K562 (cell line): ENCODE results near the gene NXF1. TPM values are rescaled to one million over a fixed set of nuclear protein-coding genes. Genes with fewer than 3 reads are reported as not detected.

Experiments
- C11orf30 ChIP-seq: fragments of 450-650 bp; IDR thresholded peaks from 2 replicates; pipeline ENCODE4 v1.6.1; 2016; ENCODE audit warnings: low read depth, mild to moderate bottlenecking
- CBX5 ChIP-seq: IDR thresholded peaks from 2 replicates; pipeline ENCODE4 v1.6.1; 2014; ENCODE audit warnings: low read depth, borderline replicate concordance
- CCAR2 ChIP-seq: fragments of 200-400 bp; formaldehyde crosslinking; IDR thresholded peaks from 2 replicates; pipeline ENCODE4 v1.6.1; 2017; ENCODE audit warnings: mild to moderate bottlenecking, low read depth, low read length
- CCNT2 ChIP-seq: IDR thresholded peaks from 2 replicates; pipeline ENCODE4 v1.6.1; 2011; ENCODE audit warnings: borderline replicate concordance, low read depth, mild to moderate bottlenecking, moderate library complexity, mixed read lengths, low read length; ENCODE audit not compliant: insufficient read length; ENCODE audit errors: extremely low read depth
- ETS1 ChIP-seq: conservative IDR thresholded peaks from 2 replicates; pipeline ENCODE4 v1.6.1; 2011; ENCODE audit warnings: low read depth, mild to moderate bottlenecking, low read length; ENCODE audit not compliant: control insufficient read depth
- LEF1 ChIP-seq: fragments of 450-650 bp; IDR thresholded peaks from 2 replicates; pipeline ENCODE4 v1.6.1; 2016; ENCODE audit warnings: mild to moderate bottlenecking
- MAFG ChIP-seq: fragments of 450-650 bp; conservative IDR thresholded peaks from 2 replicates; pipeline ENCODE4 v1.6.1; 2016; ENCODE audit warnings: missing genetic modification characterization, missing compliant biosample characterization
- MITF ChIP-seq: IDR thresholded peaks from 2 replicates; pipeline ENCODE4 v1.6.1; 2014; ENCODE audit warnings: antibody characterized with exemption
- SMC3 ChIP-seq: conservative IDR thresholded peaks from 2 replicates; pipeline ENCODE4 v1.6.1; 2011; ENCODE audit warnings: low read depth, low read length, improper control_type of control experiment; ENCODE audit not compliant: insufficient read depth
- SRSF1 ChIP-seq: fragments of 200-400 bp; formaldehyde crosslinking; IDR thresholded peaks from 2 replicates; pipeline ENCODE4 v1.6.1; 2017; ENCODE audit warnings: mild to moderate bottlenecking, low read depth, low read length, moderate library complexity
- TBL1XR1 ChIP-seq, 2 experiments: IDR thresholded peaks; 2 replicates each; pipeline ENCODE4 v1.6.1; 2012; ENCODE audit warnings: improper control_type of control experiment in 2 of 2, low read length in 2 of 2, mild to moderate bottlenecking in 1 of 2
- TFAP4 ChIP-seq: sonication (generic); formaldehyde crosslinking; IDR thresholded peaks from 2 replicates; pipeline ENCODE4 v1.8.0; 2022; ENCODE audit warnings: missing genetic modification reagents, mild to moderate bottlenecking, moderate library complexity, borderline replicate concordance
- VEZF1 ChIP-seq: fragments of 200-800 bp; sonication (Bioruptor generic); IDR thresholded peaks from 2 replicates; pipeline ENCODE4 v1.6.1; 2017; ENCODE audit warnings: missing genetic modification characterization, missing compliant biosample characterization
- ZBTB9 ChIP-seq: fragments of 450-650 bp; formaldehyde crosslinking; IDR thresholded peaks from 2 replicates; pipeline ENCODE4 v1.4.0; 2020; ENCODE audit warnings: mild to moderate bottlenecking, moderate library complexity
- ZFP91 ChIP-seq: sonication (generic); formaldehyde crosslinking; IDR thresholded peaks from 2 replicates; pipeline ENCODE4 v1.8.0; 2022; ENCODE audit warnings: mild to moderate bottlenecking, missing genetic modification reagents
- ZNF449 ChIP-seq: fragments of 250-450 bp; sonication (Bioruptor Pico); IDR thresholded peaks from 2 replicates; pipeline ENCODE4 v1.8.0; 2022; ENCODE audit warnings: moderate library complexity, mild to moderate bottlenecking, inconsistent platforms
- polyA plus RNA-seq, 8 experiments: library from polyadenylated mRNA; depleted of rRNA in 4 of 8; stranded (reverse) in 5 of 8; unstranded in 3 of 8; fragments of >200 nt; fragmentation: Nextera tagmentation in 2 of 8; fragmentation: Illumina TruSeq in 1 of 8; extraction: Ambion mirVana in 2 of 8; extraction: Trizol in 1 of 8; gene quantifications; 2 replicates each; pipeline versions ENCODE4 v1.2.1 to v1.2.3, GENCODE V29; 2011 to 2014; ENCODE audit warnings: inconsistent platforms in 1 of 8, missing spikeins in 1 of 8
- total RNA-seq, 7 experiments: library from RNA; depleted of rRNA in 6 of 7; stranded (reverse); fragments of >200 nt in 6 of 7; fragmentation: Illumina TruSeq in 2 of 7; extraction: Trizol in 2 of 7; gene quantifications; 2 replicates each; pipeline versions ENCODE4 v1.2.1 to v1.2.3, GENCODE V29; 2011 to 2021; ENCODE audit warnings: low replicate concordance in 1 of 7

The NXF1 gene
- total and polyA plus RNA-seq, 9 of the 15 experiments (the other 6 are each of a cell fraction or from before 2014, with no cell fraction given): 18.1 to 98.3 (median 35.8) TPM

- peak; percentile 76; the same call in 1 of the 2 replicates for TF ChIP-seq ETS1
- peak; percentile 83 for TF ChIP-seq C11orf30
- peak in 1 of 2 experiments; percentile 82; a peak in 2 of 4 replicates for TF ChIP-seq TBL1XR1 (IDR thresholded peaks at IDR 0.05; ENCODE audit: low read length in 2 of 2)
- TF ChIP-seq MITF: no peak
- peak; percentile 95 for TF ChIP-seq TFAP4 (CRISPR knock-in tag)
- TF ChIP-seq SRSF1: no peak
- no peak for TF ChIP-seq MAFG
- peak; percentile 76; the same call in 1 of the 2 replicates for TF ChIP-seq ZBTB9 (CRISPR knock-in tag)
- 0 out of 2 replicates have a peak, but pooled peaks have one; percentile 19 for TF ChIP-seq CBX5
- TF ChIP-seq CCNT2: peak; percentile 91
- peak; percentile 80; the same call in 1 of the 2 replicates for TF ChIP-seq ZFP91 (CRISPR knock-in tag)
- no peak for TF ChIP-seq CCAR2
- no peak for TF ChIP-seq LEF1
- peak; percentile 80 for TF ChIP-seq VEZF1
- TF ChIP-seq ZNF449 (CRISPR knock-in tag): no peak
- TF ChIP-seq SMC3: peak; percentile 35; the same call in 1 of the 2 replicates
Observed at GRCh38 chr11:62787005-62787759, 18.1 kb downstream of the NXF1 start, which contains the start of gene TMEM179B (continued).
